Thoracic aorta (tissue), 2 donors: ENCODE results near the gene MFNG. TPM values are rescaled to one million over a fixed set of nuclear protein-coding genes. Genes with fewer than 3 reads are reported as not detected.

Experiments used
- ATAC-seq: fragments of 150-250 bp; one replicate; pipeline ENCODE4 v1.8.0; 2017; ENCODE audit warnings: low read depth; ENCODE audit not compliant: insufficient number of reproducible peaks, low FRiP score
- DNase-seq: peaks from one replicate; pipeline ENCODE4 v3.0.0-alpha.2; 2020; ENCODE audit warnings: low spot score
- H3K27ac ChIP-seq, 2 donors: fragments of 200-600 bp; sonication (generic); 1 replicate in 1 of 2; 2 replicates in 1 of 2; pipeline ENCODE4 v1.5.1; 2016; ENCODE audit warnings: mild to moderate bottlenecking in 2 of 2, moderate library complexity in 2 of 2
- H3K27me3 ChIP-seq: fragments of 200-600 bp; sonication (generic); replicated peaks from 2 replicates; pipeline ENCODE4 v1.6.0; 2016; ENCODE audit warnings: mild to moderate bottlenecking; ENCODE audit not compliant: insufficient read depth
- H3K36me3 ChIP-seq: fragments of 200-600 bp; sonication (generic); one replicate; pipeline ENCODE4 v1.5.1; 2016
- H3K4me1 ChIP-seq, 2 donors: fragments of 200-600 bp; sonication (generic); 1 replicate in 1 of 2; 2 replicates in 1 of 2; pipeline versions ENCODE4 v1.5.1 to v1.6.0; 2016; ENCODE audit warnings: low read depth in 2 of 2, mild to moderate bottlenecking in 1 of 2; ENCODE audit not compliant: control insufficient read depth in 1 of 2
- H3K4me3 ChIP-seq: fragments of 200-600 bp; sonication (generic); 2 replicates; pipeline ENCODE4 v1.5.1; 2016; ENCODE audit warnings: mild to moderate bottlenecking
- H3K9me3 ChIP-seq: fragments of 200-600 bp; sonication (generic); 2 replicates; pipeline ENCODE4 v1.5.1; 2016
- CTCF ChIP-seq: fragments of 200-600 bp; sonication (generic); IDR thresholded peaks from one replicate; pipeline ENCODE4 v1.5.1; 2019; ENCODE audit warnings: antibody characterized with exemption
- total RNA-seq, 2 donors: library from RNA; depleted of rRNA; stranded (reverse); fragments of >200 nt; gene quantifications; one replicate each; pipeline versions ENCODE4 v1.1.0 to v1.2.3, GENCODE V29; 2016

MFNG gene
- total RNA-seq, 2 donors from 2014 or later = 18.1 to 25.5 TPM

- ATAC-seq = no peak
- no peak overlapping the region for H3K27ac ChIP-seq
- no peaks in the 10 kb centered on the region for H3K36me3 ChIP-seq
- H3K4me1 ChIP-seq = peaks cover 11 to 21% of the 10 kb centered on the region in 2 donors
- H3K4me3 ChIP-seq = no peak overlapping the region
- no peak for DNase-seq
- no peak for TF ChIP-seq CTCF
- H3K9me3 ChIP-seq = no peaks in the 10 kb centered on the region
- H3K27me3 ChIP-seq = no peaks in the 10 kb centered on the region
Measured at GRCh38 chr22:37504964-37505363, 18.8 kb upstream of the MFNG start.

GRCh38 chr22:37503850-37504249 is 17.7 kb upstream of the MFNG start:
- no peak overlapping the region for H3K27ac ChIP-seq
- H3K4me1 ChIP-seq = peaks cover 11 to 21% of the 10 kb centered on the region in 2 donors
- no peaks in the 10 kb centered on the region for H3K36me3 ChIP-seq
- H3K4me3 ChIP-seq = no peak overlapping the region
- no peak for TF ChIP-seq CTCF
- DNase-seq = no peak
- no peaks in the 10 kb centered on the region for H3K9me3 ChIP-seq
- H3K27me3 ChIP-seq = no peaks in the 10 kb centered on the region
- ATAC-seq = no peak

- DNase-seq = no peak
- H3K36me3 ChIP-seq = no peaks in the 10 kb centered on the region
- ATAC-seq = no peak
- H3K4me1 ChIP-seq = peaks cover 11 to 21% of the 10 kb centered on the region in 2 donors
- TF ChIP-seq CTCF = no peak
- no peak overlapping the region for H3K4me3 ChIP-seq
- H3K27me3 ChIP-seq = no peaks in the 10 kb centered on the region
- no peaks in the 10 kb centered on the region for H3K9me3 ChIP-seq
- H3K27ac ChIP-seq = no peak overlapping the region
Measured at GRCh38 chr22:37503183-37503683, 17.0 kb upstream of the MFNG start.

- Histone ChIP-seq H3K9me3 (no peaks in the 10 kb centered on the region), H3K4me1 (peaks cover 11 to 21% of the 10 kb centered on the region in 2 donors), H3K4me3 (no peak overlapping the region), H3K36me3 (no peaks in the 10 kb centered on the region), H3K27me3 (no peaks in the 10 kb centered on the region), H3K27ac (no peak overlapping the region)
- no peak for ATAC-seq
- no peak for DNase-seq
- no peak for TF ChIP-seq CTCF
Measured at GRCh38 chr22:37502342-37503182, 16.4 kb upstream of the MFNG start.

GRCh38 chr22:37501610-37502341 is 15.6 kb upstream of the MFNG start:
- Histone ChIP-seq H3K4me1 (peaks cover 11 to 21% of the 10 kb centered on the region in 2 donors), H3K4me3 (no peak overlapping the region), H3K36me3 (no peaks in the 10 kb centered on the region), H3K27me3 (no peaks in the 10 kb centered on the region), H3K9me3 (no peaks in the 10 kb centered on the region), H3K27ac (no peak overlapping the region)
- TF ChIP-seq CTCF = no peak
- ATAC-seq (peak; percentile 88), DNase-seq (peak; percentile 21)
